Measurements from ENCODE around the gene SRD5A1. TPM values are rescaled to one million over a fixed set of nuclear protein-coding genes. Genes with fewer than 3 reads are reported as not detected.

The SRD5A1 gene
- total and polyA plus RNA-seq, 12 donors: 1.6 to 15.0 (median 6.7) TPM

DNA sequence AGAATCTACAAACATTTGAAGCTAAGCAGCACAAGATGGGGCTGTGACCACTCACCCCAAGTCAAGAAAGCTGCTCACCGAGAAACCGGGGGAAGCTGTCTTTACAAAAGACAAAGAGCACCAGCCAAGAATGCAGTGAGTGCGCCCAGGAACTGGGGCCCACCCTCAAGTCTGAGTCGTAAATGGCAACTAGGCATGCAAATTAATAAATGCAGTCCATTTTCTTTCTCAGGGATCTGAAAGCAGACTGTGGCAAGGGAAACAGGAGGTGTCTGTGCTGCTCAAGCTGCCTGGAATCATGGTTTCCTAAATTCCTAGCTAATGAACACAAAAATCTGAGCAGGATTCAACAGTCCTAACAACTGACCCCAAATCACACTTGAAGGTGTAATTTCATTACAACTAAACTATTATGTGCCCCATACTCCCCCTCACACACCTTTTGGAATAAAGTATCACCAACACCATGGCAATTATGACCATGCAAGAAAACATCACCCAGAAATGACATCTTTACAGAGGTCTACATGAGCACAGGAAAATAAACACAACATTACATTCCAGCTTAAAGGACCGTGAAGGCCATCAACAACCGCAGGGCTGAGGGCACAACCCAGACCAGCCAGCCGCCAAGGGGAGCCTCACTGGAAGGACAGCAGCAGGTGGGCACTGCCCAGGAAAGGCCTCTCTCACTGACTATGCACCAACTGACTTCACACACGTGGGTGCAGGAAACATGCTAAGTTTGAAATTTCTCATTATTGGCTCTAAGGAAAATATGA is 18.0 kb upstream of the SRD5A1 start:
- WGBS, 4 donors: 86 to 88% (median 87%) methylated on average over 8 of the region's 8 CpGs
- intact Hi-C loops (cut with DNase I): no loop called here

DNA sequence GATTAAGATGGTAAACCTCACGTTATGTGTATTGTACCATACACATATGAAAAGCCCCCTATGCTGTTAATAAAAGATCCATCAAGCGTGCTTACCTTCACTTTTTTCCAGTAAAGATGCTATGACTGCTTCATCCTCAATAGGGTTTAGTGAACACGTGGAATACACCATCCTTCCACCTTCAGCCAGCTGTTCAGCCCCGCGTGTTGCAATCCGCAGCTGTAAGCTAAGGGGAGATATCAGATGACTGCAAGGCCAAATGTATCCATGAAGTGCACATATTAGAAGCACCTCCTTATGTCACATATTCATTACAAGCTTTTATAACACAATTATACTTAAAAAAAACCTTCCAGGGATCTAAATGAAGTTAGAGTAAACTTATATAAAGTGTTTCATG is 16.6 kb upstream of the SRD5A1 start:
- Histone ChIP-seq H3K27ac (no peak overlapping the region), H3K9me3 (replicated peaks in 1 of 3) (no peaks in the 10 kb centered on the region), H3K4me3 (no peak overlapping the region), H3K4me1 (replicated peaks in 1 of 2) (no peaks in the 10 kb centered on the region), H3K27me3 (no peaks in the 10 kb centered on the region), H3K36me3 (replicated peaks in 1 of 2) (peaks cover 0 to 84% of the 10 kb centered on the region in 2 donors)
- no peak for DNase-seq
- intact Hi-C loops (cut with DNase I): no loop called here
- TF ChIP-seq, protein P1, sequence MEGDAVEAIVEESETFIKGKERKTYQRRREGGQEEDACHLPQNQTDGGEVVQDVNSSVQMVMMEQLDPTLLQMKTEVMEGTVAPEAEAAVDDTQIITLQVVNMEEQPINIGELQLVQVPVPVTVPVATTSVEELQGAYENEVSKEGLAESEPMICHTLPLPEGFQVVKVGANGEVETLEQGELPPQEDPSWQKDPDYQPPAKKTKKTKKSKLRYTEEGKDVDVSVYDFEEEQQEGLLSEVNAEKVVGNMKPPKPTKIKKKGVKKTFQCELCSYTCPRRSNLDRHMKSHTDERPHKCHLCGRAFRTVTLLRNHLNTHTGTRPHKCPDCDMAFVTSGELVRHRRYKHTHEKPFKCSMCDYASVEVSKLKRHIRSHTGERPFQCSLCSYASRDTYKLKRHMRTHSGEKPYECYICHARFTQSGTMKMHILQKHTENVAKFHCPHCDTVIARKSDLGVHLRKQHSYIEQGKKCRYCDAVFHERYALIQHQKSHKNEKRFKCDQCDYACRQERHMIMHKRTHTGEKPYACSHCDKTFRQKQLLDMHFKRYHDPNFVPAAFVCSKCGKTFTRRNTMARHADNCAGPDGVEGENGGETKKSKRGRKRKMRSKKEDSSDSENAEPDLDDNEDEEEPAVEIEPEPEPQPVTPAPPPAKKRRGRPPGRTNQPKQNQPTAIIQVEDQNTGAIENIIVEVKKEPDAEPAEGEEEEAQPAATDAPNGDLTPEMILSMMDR (IDR thresholded peaks at IDR 0.05): no peak
- no peak for TF ChIP-seq POLR2A (IDR thresholded peaks at IDR 0.05)
- WGBS, 4 donors: 88 to 93% (median 90%) methylated on average over 6 of the region's 6 CpGs

More for the DNA sequence above, 18.0 kb upstream of the SRD5A1 start:
- no peak for DNase-seq
- Histone ChIP-seq H3K27ac (no peak overlapping the region), H3K4me1 (replicated peaks in 1 of 2) (no peaks in the 10 kb centered on the region), H3K9me3 (replicated peaks in 1 of 3) (no peaks in the 10 kb centered on the region), H3K27me3 (no peaks in the 10 kb centered on the region), H3K4me3 (no peak overlapping the region), H3K36me3 (replicated peaks in 1 of 2) (peaks cover 0 to 86% of the 10 kb centered on the region in 2 donors)
- no peak for TF ChIP-seq POLR2A (IDR thresholded peaks at IDR 0.05)
- TF ChIP-seq, protein P1 (IDR thresholded peaks at IDR 0.05): no peak

DNA sequence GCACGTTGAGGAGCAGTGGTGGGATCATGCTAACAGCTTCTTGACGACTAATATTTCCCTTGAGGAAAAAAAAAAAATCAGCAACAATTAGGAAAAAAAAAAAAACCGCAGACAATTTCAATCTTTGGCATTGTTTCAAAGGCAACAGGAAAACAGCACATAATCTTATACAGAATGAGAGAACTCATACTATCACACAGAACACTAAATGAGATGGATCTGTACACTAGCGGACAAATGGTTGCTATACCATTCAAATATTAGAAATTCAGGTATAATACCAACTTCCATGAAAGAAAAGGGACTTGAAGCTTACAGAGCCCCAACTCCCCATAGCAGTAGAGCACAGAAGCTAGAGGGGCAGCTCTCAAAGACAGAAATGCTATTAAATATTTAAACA is 10.0 kb upstream of the SRD5A1 start:
- no peak for TF ChIP-seq POLR2A (IDR thresholded peaks at IDR 0.05)
- TF ChIP-seq, protein P1 (IDR thresholded peaks at IDR 0.05): no peak
- Histone ChIP-seq H3K27ac (no peak overlapping the region), H3K9me3 (replicated peaks in 1 of 3) (no peaks in the 10 kb centered on the region), H3K36me3 (replicated peaks in 1 of 2) (peaks cover 0 to 55% of the 10 kb centered on the region in 2 donors), H3K27me3 (no peaks in the 10 kb centered on the region), H3K4me3 (no peak overlapping the region), H3K4me1 (replicated peaks in 1 of 2) (no peaks in the 10 kb centered on the region)
- intact Hi-C loops (cut with DNase I): no loop called here
- DNase-seq: no peak
- WGBS, 4 donors: 88 to 93% (median 90%) methylated on average over 4 of the region's 4 CpGs

DNA sequence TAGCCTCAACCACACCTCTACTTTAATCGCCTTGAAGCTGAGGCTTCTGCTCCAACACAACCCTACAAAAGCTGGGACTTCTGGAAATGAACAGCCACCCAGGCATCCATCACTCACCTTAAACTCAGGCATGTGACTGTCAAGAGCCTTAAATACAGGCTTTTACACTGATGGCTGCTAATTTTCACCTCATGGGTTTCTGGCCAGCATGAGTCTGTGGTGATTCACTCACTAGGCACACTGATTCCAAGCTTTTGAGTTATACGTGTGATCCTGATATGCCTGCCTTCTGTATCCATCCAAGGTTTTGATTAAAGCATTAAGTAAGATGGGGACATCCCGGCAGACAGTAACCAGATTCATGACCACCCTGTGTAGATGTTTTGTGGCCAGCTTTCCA is 9.3 kb upstream of the SRD5A1 start:
- H3K9me3 ChIP-seq (replicated peaks in 1 of 3): no peaks in the 10 kb centered on the region
- H3K36me3 ChIP-seq (replicated peaks in 1 of 2): peaks cover 0 to 55% of the 10 kb centered on the region in 2 donors
- intact Hi-C loops (cut with DNase I): no loop called here
- DNase-seq: no peak
- H3K4me1 ChIP-seq (replicated peaks in 1 of 2): no peaks in the 10 kb centered on the region
- 93 to 96% (median 94%) methylated on average over 3 of the region's 3 CpGs for WGBS, 4 donors
- no peak overlapping the region for H3K27ac ChIP-seq
- no peak overlapping the region for H3K4me3 ChIP-seq
- H3K27me3 ChIP-seq: no peaks in the 10 kb centered on the region
- TF ChIP-seq, protein P1 (IDR thresholded peaks at IDR 0.05): no peak
- TF ChIP-seq POLR2A (IDR thresholded peaks at IDR 0.05): no peak

Measured in adrenal gland (tissue), 12 donors.